OCI-LY7 (cell line): ENCODE data around the gene LRRC75A. TPM values are rescaled to one million over a fixed set of nuclear protein-coding genes. Genes with fewer than 3 reads are reported as not detected.

Experiments
- BruUV-seq: library from RNA; stranded (reverse); fragments of 400-500 nt; replicated peaks from 2 replicates; lab custom pipeline; 2021; lab: Mats Ljungman, UMichigan
- CTCF ChIA-PET: fragments of 300-600 bp; sonication (Branson Sonifier 250); formaldehyde crosslinking; loops from one replicate; lab custom pipeline; 2022; ENCODE audit warnings: antibody characterized with exemption; ENCODE audit not compliant: unreplicated experiment; lab: Charles Lee
- POLR2A ChIA-PET: fragments of 300-600 bp; sonication (Branson Sonifier 250); formaldehyde crosslinking; loops from one replicate; lab custom pipeline; 2022; ENCODE audit warnings: antibody characterized with exemption; lab: Charles Lee
- DNase-seq: peaks from one replicate; pipeline ENCODE4 v3.0.0-alpha.2; 2015; ENCODE audit warnings: low spot score
- H2AFZ ChIP-seq: fragments of 200-600 bp; sonication (generic), shearing (Covaris generic); 2 replicates; pipeline ENCODE4 v1.6.1; 2014; ENCODE audit warnings: mild to moderate bottlenecking, antibody characterized with exemption, low read length, moderate library complexity
- H3K27ac ChIP-seq: fragments of 200-600 bp; sonication (generic); 2 replicates; pipeline ENCODE4 v1.5.1; 2014; ENCODE audit warnings: mixed run types, low read depth, mild to moderate bottlenecking, moderate library complexity, low read length, inconsistent platforms; ENCODE audit not compliant: poor library complexity, severe bottlenecking
- H3K36me3 ChIP-seq: fragments of 200-600 bp; sonication (generic); 2 replicates; pipeline ENCODE4 v1.6.1; 2014; ENCODE audit warnings: mild to moderate bottlenecking, antibody characterized with exemption, low read length, moderate library complexity, mixed read lengths; ENCODE audit not compliant: insufficient read depth
- H3K4me1 ChIP-seq: fragments of 200-600 bp; sonication (generic); 2 replicates; pipeline ENCODE4 v1.5.1; 2014; ENCODE audit warnings: mild to moderate bottlenecking, low read length; ENCODE audit not compliant: insufficient read depth, poor library complexity, severe bottlenecking
- H3K4me2 ChIP-seq: fragments of 200-600 bp; sonication (generic); 2 replicates; pipeline ENCODE4 v1.6.1; 2014; ENCODE audit warnings: mild to moderate bottlenecking, low read length
- H3K4me3 ChIP-seq: fragments of 200-600 bp; sonication (generic); 2 replicates; pipeline ENCODE4 v1.5.1; 2014; ENCODE audit warnings: mild to moderate bottlenecking, low read depth, low read length; ENCODE audit not compliant: poor library complexity, severe bottlenecking
- H3K79me2 ChIP-seq: fragments of 200-600 bp; sonication (generic); 2 replicates; pipeline ENCODE4 v1.6.1; 2016; ENCODE audit warnings: low read depth, mild to moderate bottlenecking, low read length, moderate library complexity, mixed read lengths; ENCODE audit not compliant: insufficient read depth
- H3K9me2 ChIP-seq: fragments of 200-600 bp; sonication (generic); 2 replicates; pipeline ENCODE4 v1.6.1; 2016; ENCODE audit warnings: mild to moderate bottlenecking, low read length, mixed read lengths; ENCODE audit not compliant: insufficient read depth
- H3K9me3 ChIP-seq: fragments of 200-600 bp; sonication (generic); 2 replicates; pipeline ENCODE4 v1.6.1; 2014; ENCODE audit warnings: mild to moderate bottlenecking, mixed run types, low read length, mixed read lengths
- H4K20me1 ChIP-seq: fragments of 200-600 bp; sonication (generic); 2 replicates; pipeline ENCODE4 v1.6.1; 2014; ENCODE audit warnings: mild to moderate bottlenecking, antibody characterized with exemption, low read length, moderate library complexity, mixed read lengths; ENCODE audit not compliant: insufficient read depth
- CTCF ChIP-seq: fragments of 200-600 bp; sonication (generic); conservative IDR thresholded peaks from 2 replicates; pipeline ENCODE4 v1.5.1; 2014; ENCODE audit warnings: mild to moderate bottlenecking, antibody characterized with exemption, low read length, moderate library complexity, mixed read lengths
- EZH2phosphoT487 ChIP-seq: fragments of 200-600 bp; sonication (generic); IDR thresholded peaks from 2 replicates; pipeline ENCODE4 v1.6.1; 2018; ENCODE audit warnings: low read depth, borderline replicate concordance, mild to moderate bottlenecking, mixed run types, antibody characterized with exemption, low read length, moderate library complexity, mixed read lengths
- intact Hi-C: fragments of 100-400 bp; cut with micrococcal nuclease; formaldehyde crosslinking; loops from one replicate; pipeline ENCODE4 v1.10.0; 2022; ENCODE audit not compliant: unreplicated experiment
- total RNA-seq, 2 experiments: library from RNA; depleted of rRNA in 1 of 2; stranded (reverse); fragments of >200 nt in 1 of 2; shearing (Covaris generic) in 1 of 2; gene quantifications; 2 replicates each; pipeline ENCODE4 v1.2.3, GENCODE V29; 2014 to 2022

Gene LRRC75A
- total RNA-seq, 2 experiments from 2014 or later: not detected

GRCh38 chr17:16486373-16487250, 5.4 kb downstream of the LRRC75A start:
- TF ChIP-seq CTCF (no peak), EZH2phosphoT487 (no peak)
- no peaks in the 10 kb centered on the region for H3K79me2 ChIP-seq
- no peak for DNase-seq
- H3K9me3 ChIP-seq: no peaks in the 10 kb centered on the region
- no peak overlapping the region for H2AFZ ChIP-seq
- H3K4me2 ChIP-seq: no peak overlapping the region
- no peaks in the 10 kb centered on the region for H3K4me1 ChIP-seq
- POLR2A ChIA-PET: interaction anchor here (0.6 kb wide), 1 partner anchor 51 kb away, joined by 3 read pairs; no protein-coding TSS in a partner anchor
- no peaks in the 10 kb centered on the region for H4K20me1 ChIP-seq
- no peaks in the 10 kb centered on the region for H3K9me2 ChIP-seq
- BruUV-seq: no TSS peak
- no peak overlapping the region for H3K27ac ChIP-seq
- no peaks in the 10 kb centered on the region for H3K36me3 ChIP-seq
- intact Hi-C loops: no loop called here
- CTCF ChIA-PET: no interaction called here
- no peak overlapping the region for H3K4me3 ChIP-seq

- TF ChIP-seq CTCF (no peak), EZH2phosphoT487 (no peak)
- Histone ChIP-seq H3K9me2 (no peaks in the 10 kb centered on the region), H3K27ac (no peak overlapping the region), H3K9me3 (no peaks in the 10 kb centered on the region), H3K4me1 (no peaks in the 10 kb centered on the region), H3K79me2 (no peaks in the 10 kb centered on the region), H3K36me3 (no peaks in the 10 kb centered on the region), H4K20me1 (no peaks in the 10 kb centered on the region), H2AFZ (no peak overlapping the region), H3K4me2 (no peak overlapping the region), H3K4me3 (no peak overlapping the region)
- POLR2A ChIA-PET: interaction anchor here (0.6 kb wide), 1 partner anchor 8 kb away, joined by 3 read pairs; no protein-coding TSS in a partner anchor
- CTCF ChIA-PET: no interaction called here
- no TSS peak for BruUV-seq
- intact Hi-C loops: no loop called here
- DNase-seq: no peak
Observed at GRCh38 chr17:16484445-16485175, 7.4 kb downstream of the LRRC75A start.
